Activated CD4-positive, alpha-beta memory T cell treated with anti-CD3 and anti-CD28 coated beads, Interleukin-2, amount 10 ng/mL, durations not matched to agents 7 days and 5 days (primary cell): Measurements from ENCODE around the gene ZP2. TPM values are rescaled to one million over a fixed set of nuclear protein-coding genes. Genes with fewer than 3 reads are reported as not detected.
"Not testable (repeated sequence)": the region's sequence is repeated elsewhere in the genome, so short reads cannot be mapped to it uniquely, and the experiment has no call there.

Source experiments
- CTCF ChIA-PET: fragments of 350-600 bp; sonication (Branson Sonifier 250); formaldehyde crosslinking; loops from one replicate; lab custom pipeline; 2021; ENCODE audit warnings: antibody characterized with exemption, inconsistent platforms; lab: Charles Lee
- POLR2A ChIA-PET: fragments of 350-600 bp; sonication (Branson Sonifier 250); formaldehyde crosslinking; loops from one replicate; lab custom pipeline; 2021; ENCODE audit warnings: antibody characterized with exemption; lab: Charles Lee
- DNase-seq: peaks from one replicate; pipeline ENCODE4 v3.0.0-alpha.2; 2020
- H3K27ac Mint-ChIP-seq: one replicate; pipeline ENCODE4 v1.8.0; 2021; ENCODE audit warnings: mild to moderate bottlenecking, mixed read lengths
- H3K27me3 Mint-ChIP-seq: one replicate; pipeline ENCODE4 v1.8.0; 2021; ENCODE audit warnings: mixed read lengths
- H3K36me3 Mint-ChIP-seq: one replicate; pipeline ENCODE4 v1.8.0; 2021; ENCODE audit warnings: low read depth, mixed read lengths
- H3K4me1 Mint-ChIP-seq: one replicate; pipeline ENCODE4 v1.8.0; 2021; ENCODE audit warnings: mixed read lengths
- H3K4me3 Mint-ChIP-seq: one replicate; pipeline ENCODE4 v1.8.0; 2021; ENCODE audit warnings: mild to moderate bottlenecking, mixed read lengths
- H3K9me3 Mint-ChIP-seq: one replicate; pipeline ENCODE4 v1.8.0; 2021; ENCODE audit warnings: mixed read lengths
- total RNA-seq, 2 experiments: library from RNA; stranded (reverse); gene quantifications; one replicate each; pipeline ENCODE4 v1.2.3, GENCODE V29; 2021

ZP2 gene
- total RNA-seq, 2 experiments from 2014 or later, result 0.10 to 0.20 TPM

DNA sequence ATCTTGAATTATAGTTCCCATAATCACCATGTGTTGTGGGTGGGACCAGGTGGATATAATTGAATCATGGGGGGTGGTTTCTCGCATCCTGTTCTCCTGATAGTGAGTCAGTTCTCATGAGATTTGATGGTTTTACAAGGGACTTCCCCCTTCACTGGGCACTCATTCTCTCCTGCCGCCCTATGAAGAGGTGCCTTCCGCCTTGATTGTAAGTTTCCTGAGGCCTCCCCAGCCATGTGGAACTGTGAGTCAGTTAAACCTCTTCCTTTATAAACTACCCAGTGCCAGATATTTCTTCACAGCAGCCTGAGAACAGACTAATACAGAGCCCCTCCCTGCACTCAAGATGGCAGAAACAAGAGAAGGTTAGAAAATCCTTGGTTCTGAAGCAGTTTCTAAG lies 26.5 kb downstream of the ZP2 start:
- H3K27ac Mint-ChIP-seq, result no peak overlapping the region
- ChIA-PET POLR2A (no interaction called here), CTCF (no interaction called here)
- peaks cover 2% of the 10 kb centered on the region for H3K27me3 Mint-ChIP-seq
- H3K36me3 Mint-ChIP-seq, result peaks cover 39% of the 10 kb centered on the region
- no peak overlapping the region for H3K4me3 Mint-ChIP-seq
- H3K9me3 Mint-ChIP-seq, result peaks cover 22% of the 10 kb centered on the region
- H3K4me1 Mint-ChIP-seq, result peaks cover 15% of the 10 kb centered on the region
- no peak for DNase-seq

DNA sequence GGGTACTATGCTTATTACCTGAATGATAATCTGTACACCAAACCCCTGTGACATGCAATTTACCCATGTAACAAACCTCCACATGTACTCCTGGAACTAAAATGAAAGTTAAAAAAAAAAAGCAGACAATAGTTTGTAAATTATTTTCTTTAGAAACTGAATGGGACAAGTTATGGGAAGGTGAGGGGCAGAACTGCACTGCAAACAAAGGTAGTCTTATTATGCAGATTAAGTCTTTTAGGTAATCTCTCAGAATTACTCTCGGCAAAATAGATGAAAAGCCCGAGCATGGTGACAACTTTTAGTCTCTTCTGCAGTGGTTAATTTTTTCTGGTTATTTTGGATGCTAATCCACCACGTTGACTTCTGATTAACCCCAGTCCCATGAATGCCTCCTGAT lies 27.4 kb downstream of the ZP2 start:
- POLR2A ChIA-PET, result no interaction called here
- CTCF ChIA-PET, result no interaction called here
- Mint-ChIP-seq H3K9me3 (peaks cover 22% of the 10 kb centered on the region), H3K36me3 (peaks cover 47% of the 10 kb centered on the region), H3K4me1 (peaks cover 15% of the 10 kb centered on the region), H3K27me3 (peaks cover 2% of the 10 kb centered on the region), H3K27ac (no peak overlapping the region), H3K4me3 (no peak overlapping the region)
- no peak for DNase-seq

DNA sequence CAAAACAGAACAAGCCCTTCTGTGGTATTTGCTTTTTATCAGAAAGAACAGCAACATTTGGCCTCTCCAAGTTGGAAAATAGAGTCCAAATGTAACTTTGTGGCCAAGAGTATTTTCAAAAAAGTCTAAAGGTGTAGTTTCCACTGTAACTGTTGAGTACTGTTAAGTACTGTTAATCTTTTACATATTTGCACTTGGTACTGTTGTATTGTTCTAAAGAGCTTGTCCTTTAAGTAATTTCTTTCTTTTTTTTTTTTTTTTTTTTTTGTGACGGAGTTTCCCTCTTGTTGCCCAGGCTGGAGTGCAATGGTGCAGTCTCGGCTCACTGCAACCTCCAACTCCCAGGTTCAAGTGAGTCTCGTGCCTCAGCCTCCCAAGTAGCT lies 31.4 kb downstream of the ZP2 start:
- POLR2A ChIA-PET, result no interaction called here
- CTCF ChIA-PET, result no interaction called here
- Mint-ChIP-seq H3K27ac (no peak overlapping the region), H3K4me1 (peaks cover 6% of the 10 kb centered on the region), H3K9me3 (peaks cover 19% of the 10 kb centered on the region), H3K4me3 (no peak overlapping the region), H3K27me3 (no peaks in the 10 kb centered on the region), H3K36me3 (peaks cover 61% of the 10 kb centered on the region)
- no peak for DNase-seq

DNA sequence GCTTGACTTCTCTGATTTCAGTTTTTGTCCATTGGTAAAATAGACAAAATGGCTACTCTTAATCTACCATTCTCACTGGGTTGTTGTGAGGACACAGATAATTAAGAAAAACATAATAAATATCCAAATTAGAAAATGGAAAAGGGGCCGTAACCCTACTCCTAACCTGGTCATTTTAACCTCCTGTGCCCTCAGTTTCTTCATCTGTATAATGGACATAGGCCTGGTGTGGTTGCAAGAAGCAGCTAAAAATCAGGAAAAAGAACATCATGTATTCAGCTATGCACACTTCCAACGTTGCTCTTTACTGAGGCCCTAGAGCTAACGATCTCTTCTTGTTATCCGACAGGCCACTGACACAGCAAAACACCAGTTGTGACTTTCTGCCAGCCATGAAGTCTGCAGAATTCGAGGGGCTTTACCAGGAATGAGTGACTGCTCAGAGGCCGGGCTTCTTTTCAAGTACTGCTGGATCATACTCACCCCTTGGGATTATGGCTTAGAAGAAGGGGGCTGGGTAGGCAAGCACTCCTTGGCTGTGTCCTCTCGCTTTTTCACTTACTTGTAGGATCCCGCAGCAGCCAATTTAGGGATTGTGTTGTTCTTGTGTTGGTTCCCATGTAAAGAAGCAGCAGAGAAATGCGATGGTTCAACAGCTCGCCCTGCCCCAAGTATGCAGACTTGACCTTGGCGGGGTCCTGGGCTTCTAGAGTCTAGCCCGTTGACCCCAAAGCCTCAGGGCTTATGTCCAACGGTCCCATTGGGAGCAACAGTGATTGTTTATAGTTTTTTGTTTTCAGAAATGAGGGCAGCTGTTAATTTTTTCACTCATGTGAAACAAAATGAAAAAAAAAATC lies 32.0 kb downstream of the ZP2 start:
- H3K36me3 Mint-ChIP-seq, result peaks cover 61% of the 10 kb centered on the region
- H3K27me3 Mint-ChIP-seq, result no peaks in the 10 kb centered on the region
- DNase-seq, result no peak
- no peak overlapping the region for H3K4me3 Mint-ChIP-seq
- H3K4me1 Mint-ChIP-seq, result peaks cover under 1% of the 10 kb centered on the region
- POLR2A ChIA-PET, result no interaction called here
- peaks cover 14% of the 10 kb centered on the region for H3K9me3 Mint-ChIP-seq
- H3K27ac Mint-ChIP-seq, result no peak overlapping the region
- CTCF ChIA-PET, result no interaction called here

DNA sequence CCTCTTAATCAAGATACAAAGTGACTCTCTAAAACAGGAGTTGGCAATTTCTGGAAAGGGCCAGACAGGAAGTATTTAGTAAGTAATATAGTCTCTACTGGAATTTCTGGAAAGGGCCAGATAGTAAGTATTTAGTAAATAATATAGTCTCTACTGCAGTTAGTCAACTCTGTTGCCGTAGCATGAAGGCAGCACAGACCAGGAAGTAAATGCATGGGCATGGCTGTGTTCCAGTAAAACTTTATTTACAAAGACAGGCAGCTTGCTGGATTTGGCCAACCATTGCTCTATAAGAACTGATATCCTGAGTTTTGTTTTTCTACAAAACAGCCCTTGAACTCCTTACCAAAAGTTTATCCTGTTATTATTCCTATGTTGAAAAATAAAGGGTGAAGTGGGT lies 36.0 kb downstream of the ZP2 start:
- no peak overlapping the region for H3K4me3 Mint-ChIP-seq
- H3K4me1 Mint-ChIP-seq, result no peaks in the 10 kb centered on the region
- peaks cover 2% of the 10 kb centered on the region for H3K9me3 Mint-ChIP-seq
- DNase-seq, result no peak
- CTCF ChIA-PET, result no interaction called here
- peaks cover 46% of the 10 kb centered on the region for H3K36me3 Mint-ChIP-seq
- H3K27me3 Mint-ChIP-seq, result no peaks in the 10 kb centered on the region
- H3K27ac Mint-ChIP-seq, result no peak overlapping the region
- POLR2A ChIA-PET, result no interaction called here

DNA sequence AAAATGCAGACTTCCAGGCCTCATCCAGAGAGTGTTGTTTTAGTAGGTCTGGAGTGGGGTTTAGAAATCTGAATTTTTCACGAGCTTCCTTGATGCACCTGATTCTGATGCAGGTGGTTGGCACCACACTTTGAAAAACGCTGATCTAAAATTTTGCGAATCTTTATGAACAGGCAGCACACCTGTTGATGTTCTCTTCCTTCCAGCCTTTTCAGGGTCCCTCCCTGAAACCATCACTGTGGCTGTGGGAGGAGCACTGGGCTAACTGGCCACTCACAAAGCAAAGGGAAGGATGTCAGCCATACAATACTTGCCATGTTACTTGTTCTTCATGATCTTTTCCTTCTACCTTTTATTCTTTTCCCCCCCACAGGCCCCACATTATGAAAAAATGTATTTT lies 38.7 kb downstream of the ZP2 start:
- POLR2A ChIA-PET, result no interaction called here
- CTCF ChIA-PET, result interaction anchor here (0.6 kb wide), 1 partner anchor 127 kb away, joined by 5 read pairs; no protein-coding TSS in a partner anchor
- Mint-ChIP-seq H3K36me3 (peaks cover 33% of the 10 kb centered on the region), H3K4me1 (no peaks in the 10 kb centered on the region), H3K4me3 (no peak overlapping the region), H3K27me3 (no peaks in the 10 kb centered on the region), H3K27ac (no peak overlapping the region), H3K9me3 (no peaks in the 10 kb centered on the region)
- DNase-seq, result no peak

DNA sequence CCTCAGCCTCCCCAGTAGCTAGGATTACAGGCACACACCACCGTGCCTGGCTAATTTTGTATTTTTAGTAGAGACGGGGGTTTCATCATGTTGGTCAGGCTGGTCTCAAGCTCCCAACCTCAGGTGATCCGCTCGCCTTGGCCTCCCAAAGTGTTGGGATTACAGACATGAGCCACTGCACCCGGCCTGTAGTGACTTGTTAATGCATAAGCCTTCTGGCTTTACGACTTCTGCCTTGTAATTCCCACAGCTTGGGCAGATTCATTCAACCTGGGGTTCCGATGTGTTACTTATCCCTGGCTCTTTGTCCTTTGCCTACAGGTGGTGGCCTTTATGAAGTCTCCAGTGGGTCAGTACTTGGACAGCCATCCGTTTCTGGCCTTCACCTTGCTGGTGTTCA lies 41.3 kb downstream of the ZP2 start:
- H3K4me3 Mint-ChIP-seq, DNase-seq, H3K4me1 Mint-ChIP-seq, POLR2A ChIA-PET, H3K9me3 Mint-ChIP-seq, H3K27me3 Mint-ChIP-seq, H3K27ac Mint-ChIP-seq: not testable (repeated sequence)
- H3K36me3 Mint-ChIP-seq, result peaks cover 26% of the 10 kb centered on the region
- CTCF ChIA-PET, result interaction anchor here (0.6 kb wide), 2 partner anchors 17 to 21 kb away, joined by 3 to 4 read pairs; no protein-coding TSS in a partner anchor

DNA sequence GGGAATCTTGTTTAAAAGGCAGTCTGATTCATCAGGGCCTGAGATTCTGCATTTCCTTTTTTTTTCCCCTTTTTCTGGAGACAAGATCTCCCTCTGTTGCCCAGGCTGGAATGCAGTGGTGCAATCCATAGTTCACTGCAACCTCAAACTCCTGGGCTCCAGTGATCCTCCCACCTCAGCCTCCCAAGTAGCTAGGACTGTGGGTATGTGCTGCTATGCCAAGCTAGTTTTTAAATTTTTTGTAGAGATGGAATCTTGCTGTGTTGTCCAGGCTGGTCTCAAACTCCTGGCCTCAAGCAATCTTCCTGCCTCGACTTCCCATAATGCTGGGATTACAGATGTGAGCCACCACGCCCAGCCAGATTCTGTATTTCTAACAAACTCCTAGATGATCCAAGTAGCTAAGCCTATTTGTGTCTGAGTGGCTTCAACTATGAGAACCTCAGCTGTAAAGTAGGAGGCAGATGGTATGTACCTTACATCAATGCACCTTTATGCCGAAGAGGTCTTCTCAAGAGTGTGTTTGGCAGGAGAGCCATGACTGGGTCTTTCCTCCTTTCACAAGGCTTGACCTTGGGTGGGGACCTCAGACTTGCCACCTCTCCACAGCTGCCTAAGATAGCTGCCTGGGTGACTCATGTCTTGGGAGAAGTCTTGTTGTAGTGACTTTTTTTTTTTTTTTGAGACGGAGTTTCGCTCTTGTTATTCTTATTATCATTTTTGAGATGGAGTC lies 42.0 kb downstream of the ZP2 start:
- Mint-ChIP-seq H3K36me3 (peaks cover 25% of the 10 kb centered on the region), H3K4me3 (no peak overlapping the region), H3K27ac (no peak overlapping the region), H3K4me1 (no peaks in the 10 kb centered on the region), H3K27me3 (no peaks in the 10 kb centered on the region), H3K9me3 (no peaks in the 10 kb centered on the region)
- no peak for DNase-seq
- POLR2A ChIA-PET, result no interaction called here
- CTCF ChIA-PET, result interaction anchor here (0.6 to 1.2 kb wide), 3 partner anchors 11 to 21 kb away, joined by 3 to 4 read pairs (median 4); partner anchors contain the start of gene LDAF1

DNA sequence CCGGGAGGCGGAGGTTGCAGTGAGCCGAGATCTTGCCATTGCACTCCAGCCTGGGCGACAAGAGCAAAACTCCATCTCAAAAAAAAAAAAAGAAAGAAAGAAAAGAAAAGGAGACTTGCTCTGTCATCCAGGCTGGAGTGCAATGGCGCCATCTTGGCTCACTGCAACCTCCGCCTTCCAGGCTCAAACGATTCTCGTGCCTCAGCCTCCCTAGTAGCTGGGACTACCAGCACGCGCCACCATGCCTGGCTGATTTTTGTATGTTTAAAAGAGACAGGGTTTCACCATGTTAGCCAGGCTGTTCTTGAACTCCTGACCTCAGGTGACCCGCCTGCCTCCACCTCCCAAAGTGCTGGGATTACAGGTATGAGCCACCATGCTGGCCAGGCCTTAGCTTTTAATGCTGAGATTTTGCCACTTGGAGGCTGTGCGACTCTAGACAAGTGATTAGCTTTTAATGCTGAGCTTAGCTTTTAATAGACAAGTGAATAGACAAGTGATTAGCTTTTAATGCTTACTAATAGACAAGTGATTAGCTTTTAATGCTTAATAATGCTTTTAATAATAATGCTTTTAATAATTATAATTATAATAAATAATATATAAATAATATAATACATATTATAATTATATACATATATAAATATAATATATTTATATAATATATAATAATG lies 43.3 kb downstream of the ZP2 start:
- no peak overlapping the region for H3K4me3 Mint-ChIP-seq
- no peak for DNase-seq
- H3K36me3 Mint-ChIP-seq, result peaks cover 27% of the 10 kb centered on the region
- H3K27me3 Mint-ChIP-seq, result no peaks in the 10 kb centered on the region
- H3K4me1 Mint-ChIP-seq, result no peaks in the 10 kb centered on the region
- H3K27ac Mint-ChIP-seq, result no peak overlapping the region
- no peaks in the 10 kb centered on the region for H3K9me3 Mint-ChIP-seq
- CTCF ChIA-PET, result interaction anchor here (1.2 kb wide), 1 partner anchor 9 kb away, joined by 4 read pairs; the partner anchor contains the start of gene LDAF1
- POLR2A ChIA-PET, result no interaction called here

DNA sequence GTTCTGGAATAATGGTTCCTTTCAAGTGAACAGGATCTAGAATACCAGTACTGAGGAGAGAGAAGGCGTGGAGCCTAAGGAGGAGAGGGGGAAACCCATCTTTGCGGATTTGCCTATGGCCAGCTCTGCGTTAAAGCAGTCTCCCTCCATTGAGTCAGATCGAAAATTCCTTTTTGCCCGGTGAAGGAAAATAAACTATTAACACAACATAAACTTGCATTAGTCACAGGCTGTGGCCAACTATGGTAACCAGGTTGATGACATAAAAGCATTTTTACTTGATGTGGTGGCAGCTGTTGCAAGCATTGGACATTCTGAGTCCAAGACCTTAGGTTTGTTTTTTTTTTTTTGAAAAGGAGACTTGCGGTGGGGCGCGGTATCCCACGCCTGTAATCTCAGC lies 44.0 kb downstream of the ZP2 start:
- CTCF ChIA-PET, result no interaction called here
- POLR2A ChIA-PET, result no interaction called here
- peaks cover 28% of the 10 kb centered on the region for H3K36me3 Mint-ChIP-seq
- H3K9me3 Mint-ChIP-seq, result no peaks in the 10 kb centered on the region
- no peaks in the 10 kb centered on the region for H3K27me3 Mint-ChIP-seq
- H3K4me3 Mint-ChIP-seq, result no peak overlapping the region
- H3K4me1 Mint-ChIP-seq, result peaks cover 3% of the 10 kb centered on the region
- H3K27ac Mint-ChIP-seq, result no peak overlapping the region
- no peak for DNase-seq

DNA sequence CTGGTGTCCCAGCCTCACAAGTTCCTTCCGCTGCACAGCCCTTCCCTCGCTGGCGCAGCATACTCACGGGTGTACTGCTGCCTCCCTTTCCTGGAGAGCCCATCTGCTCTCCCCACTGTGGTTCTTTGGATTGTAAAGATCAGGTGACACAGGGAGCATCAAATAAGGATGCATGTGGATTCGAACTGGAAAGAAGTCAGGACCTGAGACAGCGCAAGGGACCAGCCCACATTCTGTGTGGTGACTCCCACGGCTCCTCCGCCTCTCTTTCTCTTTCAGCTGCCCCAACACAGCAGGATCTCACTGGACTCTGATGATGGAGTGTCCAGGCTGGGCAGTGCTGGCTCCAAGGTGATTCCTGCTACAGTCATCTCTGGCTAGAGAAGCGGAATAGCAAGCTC lies 44.8 kb downstream of the ZP2 start:
- Mint-ChIP-seq H3K4me3 (no peak overlapping the region), H3K9me3 (no peaks in the 10 kb centered on the region), H3K36me3 (peaks cover 29% of the 10 kb centered on the region), H3K27me3 (no peaks in the 10 kb centered on the region), H3K4me1 (peaks cover 4% of the 10 kb centered on the region), H3K27ac (no peak overlapping the region)
- ChIA-PET CTCF (no interaction called here), POLR2A (no interaction called here)
- no peak for DNase-seq

DNA sequence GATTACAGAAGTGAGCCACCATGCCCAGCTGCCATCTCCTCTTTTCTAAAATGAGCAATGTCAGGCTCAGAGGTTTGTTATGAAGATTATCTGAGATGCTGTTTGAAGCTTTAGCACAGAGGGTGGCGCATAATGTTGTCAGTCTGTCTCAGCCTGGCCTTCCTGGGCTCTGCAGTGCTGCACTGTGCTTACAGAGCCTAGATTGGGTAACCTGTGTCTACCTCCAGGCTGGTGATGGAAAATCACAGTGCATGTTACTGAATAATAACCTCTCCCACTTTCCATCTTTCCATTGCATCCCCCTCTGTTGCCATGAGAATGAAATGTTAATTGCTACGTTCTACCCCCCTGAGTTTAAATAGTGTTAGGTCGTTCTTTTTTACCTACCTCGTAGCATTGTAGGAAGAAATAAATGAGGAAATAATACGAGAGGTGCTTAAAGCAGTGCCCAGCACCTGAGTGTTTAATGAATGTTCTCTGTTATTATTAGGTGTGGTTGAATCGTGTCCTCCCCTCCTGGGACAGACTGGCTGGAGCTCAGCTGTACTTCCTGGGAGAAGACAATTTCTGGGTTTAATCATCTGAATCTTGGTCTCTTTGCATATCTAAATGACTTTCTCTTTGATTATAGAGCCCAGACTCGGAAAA lies 46.7 kb downstream of the ZP2 start:
- DNase-seq, result no peak
- ChIA-PET CTCF (no interaction called here), POLR2A (no interaction called here)
- Mint-ChIP-seq H3K27ac (no peak overlapping the region), H3K4me3 (no peak overlapping the region), H3K27me3 (no peaks in the 10 kb centered on the region), H3K9me3 (no peaks in the 10 kb centered on the region), H3K36me3 (peaks cover 28% of the 10 kb centered on the region), H3K4me1 (peaks cover 8% of the 10 kb centered on the region)

DNA sequence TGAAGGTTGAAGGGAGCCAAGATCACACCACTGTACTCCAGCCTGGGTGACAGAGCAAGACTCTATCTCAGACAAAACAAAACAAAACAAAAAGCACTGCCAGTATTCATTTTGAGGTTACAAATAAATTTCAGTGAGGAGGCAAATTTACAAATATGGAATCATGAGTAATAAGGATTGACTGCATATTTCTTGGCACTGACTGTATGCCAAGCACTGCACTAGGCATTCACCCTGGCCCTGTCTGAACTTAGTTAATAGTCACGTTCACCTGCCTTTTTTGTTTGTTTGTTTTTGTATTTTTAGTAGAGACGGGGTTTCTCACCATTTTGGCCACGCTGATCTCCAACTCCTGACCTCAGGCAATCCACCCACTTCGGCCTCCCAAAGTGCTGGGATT lies 47.8 kb downstream of the ZP2 start:
- Mint-ChIP-seq H3K4me3 (no peak overlapping the region), H3K9me3 (no peaks in the 10 kb centered on the region), H3K27ac (no peak overlapping the region), H3K27me3 (no peaks in the 10 kb centered on the region), H3K36me3 (peaks cover 25% of the 10 kb centered on the region), H3K4me1 (peaks cover 17% of the 10 kb centered on the region)
- ChIA-PET POLR2A (no interaction called here), CTCF (no interaction called here)
- DNase-seq, result no peak
